Epithelial cell of esophagus (primary cell): ENCODE measurements around the gene SHF.

Experiments used
- DNase-seq: peaks from one replicate; pipeline ENCODE4 v3.0.0; 2010; ENCODE audit warnings: low read depth
- H3K4me3 ChIP-seq: 2 replicates; pipeline ENCODE4 v1.5.1; 2011; ENCODE audit warnings: mild to moderate bottlenecking, low read length, control low read depth
- TF ChIP-seq, protein P1 (sequence below): IDR thresholded peaks from 2 replicates; pipeline ENCODE4 v1.5.1; 2011; ENCODE audit warnings: low read depth, mild to moderate bottlenecking, low read length, control low read depth, inconsistent platforms; ENCODE audit not compliant: insufficient read depth; ENCODE audit errors: missing control alignments

SHF gene

DNA sequence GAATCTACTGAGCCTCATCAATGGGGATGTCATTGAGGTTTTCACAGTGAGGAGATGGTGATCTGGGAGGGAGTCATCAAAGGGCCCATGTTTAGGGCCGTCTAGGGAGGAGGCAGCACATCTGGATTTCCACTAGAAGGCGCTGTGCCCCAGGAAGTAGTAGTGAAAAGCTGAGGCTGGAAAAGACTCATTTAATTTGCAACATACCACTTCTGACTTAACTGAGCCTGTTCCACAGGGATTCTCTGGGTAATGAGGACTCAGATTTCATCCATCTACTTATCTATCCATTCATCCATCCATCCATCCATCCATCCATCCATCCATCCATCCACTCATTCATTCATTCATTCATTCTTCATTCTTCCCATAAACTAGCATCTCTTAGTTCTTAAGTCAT is 17.4 kb upstream of the SHF start:
- TF ChIP-seq, protein P1, sequence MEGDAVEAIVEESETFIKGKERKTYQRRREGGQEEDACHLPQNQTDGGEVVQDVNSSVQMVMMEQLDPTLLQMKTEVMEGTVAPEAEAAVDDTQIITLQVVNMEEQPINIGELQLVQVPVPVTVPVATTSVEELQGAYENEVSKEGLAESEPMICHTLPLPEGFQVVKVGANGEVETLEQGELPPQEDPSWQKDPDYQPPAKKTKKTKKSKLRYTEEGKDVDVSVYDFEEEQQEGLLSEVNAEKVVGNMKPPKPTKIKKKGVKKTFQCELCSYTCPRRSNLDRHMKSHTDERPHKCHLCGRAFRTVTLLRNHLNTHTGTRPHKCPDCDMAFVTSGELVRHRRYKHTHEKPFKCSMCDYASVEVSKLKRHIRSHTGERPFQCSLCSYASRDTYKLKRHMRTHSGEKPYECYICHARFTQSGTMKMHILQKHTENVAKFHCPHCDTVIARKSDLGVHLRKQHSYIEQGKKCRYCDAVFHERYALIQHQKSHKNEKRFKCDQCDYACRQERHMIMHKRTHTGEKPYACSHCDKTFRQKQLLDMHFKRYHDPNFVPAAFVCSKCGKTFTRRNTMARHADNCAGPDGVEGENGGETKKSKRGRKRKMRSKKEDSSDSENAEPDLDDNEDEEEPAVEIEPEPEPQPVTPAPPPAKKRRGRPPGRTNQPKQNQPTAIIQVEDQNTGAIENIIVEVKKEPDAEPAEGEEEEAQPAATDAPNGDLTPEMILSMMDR, result peak; percentile 95
- H3K4me3 ChIP-seq, result no peak overlapping the region
- DNase-seq, result peak; percentile 82

DNA sequence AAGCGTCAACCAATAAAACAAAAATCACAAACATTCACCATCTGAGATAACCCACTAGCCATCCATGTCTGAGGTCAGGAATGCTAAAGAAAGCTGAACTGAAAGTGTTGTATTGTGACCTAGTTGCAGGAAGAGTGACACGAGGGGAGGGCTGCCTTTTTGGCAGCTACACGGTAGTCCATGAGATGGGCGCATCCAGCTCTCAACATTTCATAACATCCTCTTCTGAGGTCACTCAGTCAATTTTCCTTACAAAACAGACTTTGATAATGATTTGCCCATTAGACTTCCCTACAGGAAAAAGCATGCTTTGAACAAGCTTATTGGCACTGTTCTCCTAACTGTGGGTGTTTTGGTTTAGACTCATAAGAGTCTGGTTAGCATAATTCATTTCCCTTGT is 15.4 kb upstream of the SHF start:
- H3K4me3 ChIP-seq, result no peak overlapping the region
- TF ChIP-seq, protein P1, result no peak
- DNase-seq, result no peak

DNA sequence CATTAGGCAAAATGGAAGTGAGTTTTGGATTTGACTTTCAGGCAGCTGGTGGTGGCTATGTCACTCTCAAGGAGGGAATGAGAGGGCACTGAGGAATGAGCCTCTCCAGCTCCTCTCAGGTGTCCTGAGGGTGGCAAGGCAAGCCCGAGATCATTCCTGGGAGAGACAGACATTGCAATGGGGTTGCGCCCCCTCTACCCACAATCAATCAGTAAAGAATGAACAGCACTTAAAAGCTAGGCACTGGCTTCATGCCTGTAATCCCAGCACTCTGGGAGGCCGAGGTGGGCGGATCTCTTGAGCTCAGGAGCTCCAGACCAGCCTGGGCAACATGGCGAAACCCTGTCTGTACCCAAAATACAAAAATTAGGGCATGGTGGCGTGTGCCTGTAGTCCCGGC is 14.1 kb upstream of the SHF start:
- TF ChIP-seq, protein P1, result no peak
- DNase-seq, result no peak
- no peak overlapping the region for H3K4me3 ChIP-seq

DNA sequence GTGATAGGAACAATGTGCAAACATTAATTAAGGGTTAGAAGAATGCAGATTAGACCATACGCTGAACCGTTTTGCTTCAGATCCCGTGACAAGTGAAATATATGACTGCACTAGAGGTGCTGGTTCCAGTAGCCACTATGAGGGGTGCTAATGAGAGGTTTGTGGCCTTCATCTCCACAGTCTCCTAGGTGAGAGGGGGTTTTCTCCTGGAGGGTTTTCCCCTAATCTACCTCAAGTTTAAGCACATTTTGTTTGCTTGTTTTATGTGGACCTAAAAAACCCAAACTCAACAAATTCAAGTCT is 13.7 kb upstream of the SHF start:
- H3K4me3 ChIP-seq, result no peak overlapping the region

DNA sequence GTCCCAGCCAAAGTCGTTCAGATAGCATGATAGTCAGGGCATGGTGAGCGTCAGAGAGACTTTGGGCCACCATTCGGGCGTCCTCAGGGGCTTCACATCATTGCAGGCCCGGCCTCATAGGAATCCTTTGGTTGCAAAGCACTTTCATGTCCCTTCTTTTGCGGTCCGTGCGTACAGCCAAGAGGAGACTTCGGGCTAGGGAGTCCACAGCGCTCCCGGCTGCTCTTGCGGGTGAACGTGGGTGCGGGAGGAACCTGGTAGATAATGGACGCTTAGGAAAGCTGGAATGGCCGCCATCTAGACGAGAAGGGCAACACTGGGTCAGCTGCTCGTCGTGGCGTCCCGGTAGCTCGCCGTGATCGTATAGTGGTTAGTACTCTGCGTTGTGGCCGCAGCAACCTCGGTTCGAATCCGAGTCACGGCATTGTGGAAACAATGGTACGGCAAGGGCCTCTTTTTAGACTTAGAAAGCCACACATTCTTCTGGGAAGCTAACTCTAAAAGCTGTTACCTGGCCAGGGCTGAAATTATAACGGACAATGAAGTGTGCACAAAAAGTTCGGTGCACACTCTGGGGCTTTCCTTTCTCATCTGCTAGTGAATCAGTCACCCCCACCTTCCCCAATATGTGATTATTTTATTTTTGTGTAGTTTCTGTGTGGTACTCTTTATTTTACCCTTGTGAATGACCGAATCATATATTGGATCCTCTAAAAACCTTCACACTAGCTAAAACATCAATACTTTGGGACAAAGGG is 13.2 kb upstream of the SHF start:
- TF ChIP-seq, protein P1, result no peak
- peak; percentile 83 for DNase-seq
- peak overlapping the region; percentile 81 for H3K4me3 ChIP-seq

More for the DNA sequence above, 13.7 kb upstream of the SHF start:
- no peak for DNase-seq
- TF ChIP-seq, protein P1, result no peak

DNA sequence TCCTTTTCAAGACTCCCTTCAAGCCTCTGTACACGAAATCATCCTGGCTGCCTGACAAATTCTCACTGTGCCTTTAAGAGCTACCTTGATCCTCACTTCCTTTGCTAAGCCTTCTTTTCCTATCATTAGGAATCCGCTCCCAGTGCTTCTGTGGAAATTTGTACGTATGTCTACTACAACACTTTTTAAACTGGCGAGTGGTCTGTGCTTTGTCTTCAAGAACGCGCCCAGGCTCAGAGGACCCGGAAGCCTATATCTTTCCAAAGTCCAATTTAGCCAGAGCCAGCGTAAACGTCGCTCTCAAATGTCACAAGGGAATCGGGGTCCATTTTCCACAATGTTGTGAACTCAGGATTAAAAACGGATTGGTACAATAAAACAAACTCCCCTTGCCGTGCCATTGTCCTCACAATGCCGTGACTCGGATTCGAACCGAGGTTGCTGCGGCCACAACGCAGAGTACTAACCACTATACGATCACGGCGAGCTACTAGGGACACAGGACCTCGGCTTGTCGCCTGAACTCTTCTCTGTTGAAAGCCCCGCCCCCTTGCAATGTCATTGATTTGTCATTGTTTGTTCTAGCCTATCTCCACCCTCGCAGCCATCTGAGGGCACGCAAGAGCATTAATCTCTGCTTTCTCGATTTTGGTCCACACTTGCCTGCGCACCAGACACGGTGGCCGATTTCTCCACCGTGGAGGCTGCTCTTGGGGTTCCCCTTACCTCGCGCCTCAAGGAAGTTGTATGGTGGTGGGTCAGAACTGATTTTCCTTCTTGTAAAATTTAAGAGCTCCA is 12.4 kb upstream of the SHF start:
- TF ChIP-seq, protein P1, result no peak
- peak overlapping the region; percentile 81 for H3K4me3 ChIP-seq
- DNase-seq, result peak; percentile 93
